Bronchus fibroblast of lung (primary cell): ENCODE measurements around the gene COL12A1. TPM values are rescaled to one million over a fixed set of nuclear protein-coding genes. Genes with fewer than 3 reads are reported as not detected.

Experiments
- total RNA-seq: library from RNA; depleted of rRNA; stranded (reverse); fragments of >200 nt; gene quantifications from 2 replicates; pipeline ENCODE4 v1.2.3, GENCODE V29; 2015

COL12A1 gene
- 131 and 152 TPM in 2 replicates for total RNA-seq

GRCh38 chr6:75205776-75206575, at the start of gene COL12A1:
TSS of gene COL12A1 (minus strand) at chr6:75206053. CDS start at chr6:75202792, 3,261 bp downstream.

GRCh38 chr6:75243333-75244062, 37.6 kb upstream of the COL12A1 start, which contains the start of gene COX7A2:
TSS of gene COX7A2 (minus strand) at chr6:75243801. CDS start at chr6:75243734, 67 bp downstream.

Other genes with a start within 250 kb of the COL12A1 start
- 928 and 981 TPM in 2 replicates for gene COX7A2, start 37.7 kb upstream of the COL12A1 start, total RNA-seq
- gene TMEM30A, start 78.7 kb upstream of the COL12A1 start, total RNA-seq, result 48.3 and 51.3 TPM in 2 replicates